Activated CD8-positive, alpha-beta memory T cell treated with anti-CD3 and anti-CD28 coated beads, Interleukin-2, amount 50 U/mL, for 4 hours (primary cell): ENCODE measurements around the gene ABCA7.
A peak's percentile ranks its signal among the peaks of the same experiment; 100 is the strongest.

ENCODE experiments used
- DNase-seq: peaks from one replicate; pipeline ENCODE4 v3.0.0-alpha.2; 2020

ABCA7 gene

GRCh38 chr19:1040476-1041271 lies 767 bp downstream of the ABCA7 start:
- DNase-seq = peak; percentile 90

GRCh38 chr19:1041272-1041834 lies 1.4 kb downstream of the ABCA7 start:
- DNase-seq = no peak

- no peak for DNase-seq
Observed at GRCh38 chr19:1041835-1042685, 2.2 kb downstream of the ABCA7 start.

- DNase-seq = no peak
Observed at GRCh38 chr19:1042689-1043511, 3.0 kb downstream of the ABCA7 start.

- DNase-seq = peak; percentile 46
Observed at GRCh38 chr19:1045247-1045603, 5.3 kb downstream of the ABCA7 start.

- DNase-seq = no peak
Observed at GRCh38 chr19:1046117-1046626, 6.3 kb downstream of the ABCA7 start.

- DNase-seq = peak; percentile 17
Observed at GRCh38 chr19:1046836-1047695, 7.2 kb downstream of the ABCA7 start.

GRCh38 chr19:1047696-1048147 lies 7.8 kb downstream of the ABCA7 start:
- DNase-seq = peak; percentile 13

GRCh38 chr19:1049106-1049505 lies 9.2 kb downstream of the ABCA7 start:
- DNase-seq = no peak

GRCh38 chr19:1049800-1050199 lies 9.9 kb downstream of the ABCA7 start:
- no peak for DNase-seq

GRCh38 chr19:1050989-1051788 lies 11.3 kb downstream of the ABCA7 start:
- no peak for DNase-seq

GRCh38 chr19:1051791-1052190 lies 11.9 kb downstream of the ABCA7 start:
- no peak for DNase-seq

- no peak for DNase-seq
Observed at GRCh38 chr19:1052349-1052975, 12.6 kb downstream of the ABCA7 start.

GRCh38 chr19:1053176-1054101 lies 13.5 kb downstream of the ABCA7 start:
- no peak for DNase-seq

- DNase-seq = no peak
Observed at GRCh38 chr19:1054102-1055027, 14.5 kb downstream of the ABCA7 start.

GRCh38 chr19:1055028-1055425 lies 15.1 kb downstream of the ABCA7 start:
- DNase-seq = no peak

GRCh38 chr19:1055886-1056620 lies 16.1 kb downstream of the ABCA7 start:
- DNase-seq = no peak
